ENCODE data around the gene RCSD1.

GRCh38 chr1:167734227-167734626 lies 104.2 kb downstream of the RCSD1 start:
- TF ChIP-seq MTA3 (CRISPR knock-in tag; IDR thresholded peaks at IDR 0.05): no peak
- TF ChIP-seq RFX5 (IDR thresholded peaks at IDR 0.05; ENCODE audit: low read depth, low read length): no peak
